ENCODE results near the gene NCR1.

The NCR1 gene

GRCh38 chr19:54882758-54883157 lies 23.2 kb upstream of the NCR1 start:
- Histone ChIP-seq H3K27me3 (ENCODE audit: low read depth, low read length) (peaks cover 18% of the 10 kb centered on the region), H3K9ac (ENCODE audit: low read length) (peak overlapping the region; percentile 45), H3K4me1 (ENCODE audit: low read length) (peaks cover 13% of the 10 kb centered on the region), H4K20me1 (ENCODE audit: insufficient read depth, low read length) (no peaks in the 10 kb centered on the region), H3K36me3 (replicated peaks; ENCODE audit: low read depth, low read length) (no peaks in the 10 kb centered on the region), H2AFZ (ENCODE audit: low read depth, low read length) (peak overlapping the region; percentile 75; the same call in 1 of the 2 replicates), H3K9me3 (ENCODE audit: insufficient read depth, low read length) (no peaks in the 10 kb centered on the region), H3K27ac (ENCODE audit: low read length) (no peak overlapping the region), H3K4me3 (ENCODE audit: low read length) (peak overlapping the region; percentile 43), H3K79me2 (ENCODE audit: low read length) (no peaks in the 10 kb centered on the region), H3K4me2 (ENCODE audit: low read length) (peak overlapping the region; percentile 49)
- TF ChIP-seq EZH2phosphoT487 (IDR thresholded peaks at IDR 0.05; ENCODE audit: low read depth), result no peak
- peak; percentile 67 for TF ChIP-seq CTCF (IDR thresholded peaks at IDR 0.05; ENCODE audit: low read depth, low read length)

- H3K9me3 ChIP-seq (ENCODE audit: insufficient read depth, low read length), result no peaks in the 10 kb centered on the region
- H3K4me2 ChIP-seq (ENCODE audit: low read length), result peak overlapping the region; percentile 49
- H4K20me1 ChIP-seq (ENCODE audit: insufficient read depth, low read length), result no peaks in the 10 kb centered on the region
- no peaks in the 10 kb centered on the region for H3K79me2 ChIP-seq (ENCODE audit: low read length)
- TF ChIP-seq CTCF (IDR thresholded peaks at IDR 0.05; ENCODE audit: low read depth, low read length) (no peak), EZH2phosphoT487 (IDR thresholded peaks at IDR 0.05; ENCODE audit: low read depth) (no peak)
- peaks cover 19% of the 10 kb centered on the region for H3K27me3 ChIP-seq (ENCODE audit: low read depth, low read length)
- H2AFZ ChIP-seq (ENCODE audit: low read depth, low read length), result peak overlapping the region; percentile 75; the same call in 1 of the 2 replicates
- H3K27ac ChIP-seq (ENCODE audit: low read length), result no peak overlapping the region
- H3K36me3 ChIP-seq (replicated peaks; ENCODE audit: low read depth, low read length), result no peaks in the 10 kb centered on the region
- peaks cover 13% of the 10 kb centered on the region for H3K4me1 ChIP-seq (ENCODE audit: low read length)
- H3K4me3 ChIP-seq (ENCODE audit: low read length), result peak overlapping the region; percentile 43
- H3K9ac ChIP-seq (ENCODE audit: low read length), result peak overlapping the region; percentile 45
Measured at GRCh38 chr19:54883228-54883627, 22.7 kb upstream of the NCR1 start.

- Histone ChIP-seq H3K79me2 (ENCODE audit: low read length) (no peaks in the 10 kb centered on the region), H3K27ac (ENCODE audit: low read length) (no peak overlapping the region), H3K9ac (ENCODE audit: low read length) (no peak overlapping the region), H3K4me1 (ENCODE audit: low read length) (peaks cover 3% of the 10 kb centered on the region), H3K9me3 (ENCODE audit: insufficient read depth, low read length) (no peaks in the 10 kb centered on the region), H3K27me3 (ENCODE audit: low read depth, low read length) (0 out of 2 replicates have a peak, but pooled peaks cover 2% of the 10 kb centered on the region), H3K4me3 (ENCODE audit: low read length) (no peak overlapping the region), H2AFZ (ENCODE audit: low read depth, low read length) (no peak overlapping the region), H3K36me3 (replicated peaks; ENCODE audit: low read depth, low read length) (no peaks in the 10 kb centered on the region), H4K20me1 (ENCODE audit: insufficient read depth, low read length) (no peaks in the 10 kb centered on the region), H3K4me2 (ENCODE audit: low read length) (no peak overlapping the region)
- TF ChIP-seq EZH2phosphoT487 (IDR thresholded peaks at IDR 0.05; ENCODE audit: low read depth) (no peak), CTCF (IDR thresholded peaks at IDR 0.05; ENCODE audit: low read depth, low read length) (no peak)
Measured at GRCh38 chr19:54888239-54888638, 17.7 kb upstream of the NCR1 start.

GRCh38 chr19:54889566-54889965 lies 16.4 kb upstream of the NCR1 start:
- H2AFZ ChIP-seq (ENCODE audit: low read depth, low read length), result no peak overlapping the region
- H3K79me2 ChIP-seq (ENCODE audit: low read length), result no peaks in the 10 kb centered on the region
- no peaks in the 10 kb centered on the region for H3K36me3 ChIP-seq (replicated peaks; ENCODE audit: low read depth, low read length)
- H3K9me3 ChIP-seq (ENCODE audit: insufficient read depth, low read length), result no peaks in the 10 kb centered on the region
- H3K4me3 ChIP-seq (ENCODE audit: low read length), result no peak overlapping the region
- TF ChIP-seq CTCF (IDR thresholded peaks at IDR 0.05; ENCODE audit: low read depth, low read length), result no peak
- no peak for TF ChIP-seq EZH2phosphoT487 (IDR thresholded peaks at IDR 0.05; ENCODE audit: low read depth)
- no peak overlapping the region for H3K27ac ChIP-seq (ENCODE audit: low read length)
- H4K20me1 ChIP-seq (ENCODE audit: insufficient read depth, low read length), result no peaks in the 10 kb centered on the region
- no peak overlapping the region for H3K9ac ChIP-seq (ENCODE audit: low read length)
- no peaks in the 10 kb centered on the region for H3K4me1 ChIP-seq (ENCODE audit: low read length)
- no peak overlapping the region for H3K4me2 ChIP-seq (ENCODE audit: low read length)
- 0 out of 2 replicates have a peak, but pooled peaks cover 2% of the 10 kb centered on the region for H3K27me3 ChIP-seq (ENCODE audit: low read depth, low read length)
